ENCODE data around the gene SMIM41.

GRCh38 chr12:52120951-52121823 lies 41.7 kb downstream of the SMIM41 start:
- TF ChIP-seq CTCF (IDR thresholded peaks at IDR 0.05 in 2 of 3, conservative IDR thresholded peaks at IDR 0.05 in 1 of 3; ENCODE audit: control insufficient read depth in 2 of 3, extremely low read depth in 1 of 3, insufficient read depth in 1 of 3, low read depth in 3 of 3, low read length in 3 of 3), result no peak
- no peak for TF ChIP-seq SUZ12 (IDR thresholded peaks at IDR 0.05; ENCODE audit: unreplicated experiment)
- no peak for TF ChIP-seq SMC3 (IDR thresholded peaks at IDR 0.05; ENCODE audit: borderline replicate concordance, low read length)
- TF ChIP-seq RAD21 (IDR thresholded peaks at IDR 0.05; ENCODE audit: insufficient read depth, low read depth, low read length), result no peak
- TF ChIP-seq MYC (IDR thresholded peaks at IDR 0.05; ENCODE audit: insufficient read depth, insufficient read length, insufficient replicate concordance, low read length, severe bottlenecking), result no peak
- no peak for TF ChIP-seq EZH2 (IDR thresholded peaks at IDR 0.05; ENCODE audit: borderline replicate concordance, control insufficient read depth, low read depth, low read length)
- TF ChIP-seq CHD2 (IDR thresholded peaks at IDR 0.05; ENCODE audit: borderline replicate concordance, low read depth, low read length), result no peak
- TF ChIP-seq POLR2A (IDR thresholded peaks at IDR 0.05; ENCODE audit: low read depth, low read length), result no peak
- TF ChIP-seq, protein P1, sequence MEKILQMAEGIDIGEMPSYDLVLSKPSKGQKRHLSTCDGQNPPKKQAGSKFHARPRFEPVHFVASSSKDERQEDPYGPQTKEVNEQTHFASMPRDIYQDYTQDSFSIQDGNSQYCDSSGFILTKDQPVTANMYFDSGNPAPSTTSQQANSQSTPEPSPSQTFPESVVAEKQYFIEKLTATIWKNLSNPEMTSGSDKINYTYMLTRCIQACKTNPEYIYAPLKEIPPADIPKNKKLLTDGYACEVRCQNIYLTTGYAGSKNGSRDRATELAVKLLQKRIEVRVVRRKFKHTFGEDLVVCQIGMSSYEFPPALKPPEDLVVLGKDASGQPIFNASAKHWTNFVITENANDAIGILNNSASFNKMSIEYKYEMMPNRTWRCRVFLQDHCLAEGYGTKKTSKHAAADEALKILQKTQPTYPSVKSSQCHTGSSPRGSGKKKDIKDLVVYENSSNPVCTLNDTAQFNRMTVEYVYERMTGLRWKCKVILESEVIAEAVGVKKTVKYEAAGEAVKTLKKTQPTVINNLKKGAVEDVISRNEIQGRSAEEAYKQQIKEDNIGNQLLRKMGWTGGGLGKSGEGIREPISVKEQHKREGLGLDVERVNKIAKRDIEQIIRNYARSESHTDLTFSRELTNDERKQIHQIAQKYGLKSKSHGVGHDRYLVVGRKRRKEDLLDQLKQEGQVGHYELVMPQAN (conservative IDR thresholded peaks at IDR 0.05), result no peak
- no peak for TF ChIP-seq CEBPB (IDR thresholded peaks at IDR 0.05; ENCODE audit: borderline replicate concordance in 1 of 2, low read depth in 2 of 2, low read length in 2 of 2)
- no peak for TF ChIP-seq MXI1 (IDR thresholded peaks at IDR 0.05; ENCODE audit: low read depth, low read length)
- no peak for TF ChIP-seq HDGF (IDR thresholded peaks at IDR 0.05)
